GM19455 (cell line): Measurements from ENCODE around the gene NCAPD2.

Experiments used
- ATAC-seq: cut with Tn5 transposase; IDR thresholded peaks from one replicate; pipeline ENCODE4 v1.9.1; 2021; ENCODE audit not compliant: unreplicated experiment

The NCAPD2 gene, protein sequence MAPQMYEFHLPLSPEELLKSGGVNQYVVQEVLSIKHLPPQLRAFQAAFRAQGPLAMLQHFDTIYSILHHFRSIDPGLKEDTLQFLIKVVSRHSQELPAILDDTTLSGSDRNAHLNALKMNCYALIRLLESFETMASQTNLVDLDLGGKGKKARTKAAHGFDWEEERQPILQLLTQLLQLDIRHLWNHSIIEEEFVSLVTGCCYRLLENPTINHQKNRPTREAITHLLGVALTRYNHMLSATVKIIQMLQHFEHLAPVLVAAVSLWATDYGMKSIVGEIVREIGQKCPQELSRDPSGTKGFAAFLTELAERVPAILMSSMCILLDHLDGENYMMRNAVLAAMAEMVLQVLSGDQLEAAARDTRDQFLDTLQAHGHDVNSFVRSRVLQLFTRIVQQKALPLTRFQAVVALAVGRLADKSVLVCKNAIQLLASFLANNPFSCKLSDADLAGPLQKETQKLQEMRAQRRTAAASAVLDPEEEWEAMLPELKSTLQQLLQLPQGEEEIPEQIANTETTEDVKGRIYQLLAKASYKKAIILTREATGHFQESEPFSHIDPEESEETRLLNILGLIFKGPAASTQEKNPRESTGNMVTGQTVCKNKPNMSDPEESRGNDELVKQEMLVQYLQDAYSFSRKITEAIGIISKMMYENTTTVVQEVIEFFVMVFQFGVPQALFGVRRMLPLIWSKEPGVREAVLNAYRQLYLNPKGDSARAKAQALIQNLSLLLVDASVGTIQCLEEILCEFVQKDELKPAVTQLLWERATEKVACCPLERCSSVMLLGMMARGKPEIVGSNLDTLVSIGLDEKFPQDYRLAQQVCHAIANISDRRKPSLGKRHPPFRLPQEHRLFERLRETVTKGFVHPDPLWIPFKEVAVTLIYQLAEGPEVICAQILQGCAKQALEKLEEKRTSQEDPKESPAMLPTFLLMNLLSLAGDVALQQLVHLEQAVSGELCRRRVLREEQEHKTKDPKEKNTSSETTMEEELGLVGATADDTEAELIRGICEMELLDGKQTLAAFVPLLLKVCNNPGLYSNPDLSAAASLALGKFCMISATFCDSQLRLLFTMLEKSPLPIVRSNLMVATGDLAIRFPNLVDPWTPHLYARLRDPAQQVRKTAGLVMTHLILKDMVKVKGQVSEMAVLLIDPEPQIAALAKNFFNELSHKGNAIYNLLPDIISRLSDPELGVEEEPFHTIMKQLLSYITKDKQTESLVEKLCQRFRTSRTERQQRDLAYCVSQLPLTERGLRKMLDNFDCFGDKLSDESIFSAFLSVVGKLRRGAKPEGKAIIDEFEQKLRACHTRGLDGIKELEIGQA (N-terminal part only)

DNA sequence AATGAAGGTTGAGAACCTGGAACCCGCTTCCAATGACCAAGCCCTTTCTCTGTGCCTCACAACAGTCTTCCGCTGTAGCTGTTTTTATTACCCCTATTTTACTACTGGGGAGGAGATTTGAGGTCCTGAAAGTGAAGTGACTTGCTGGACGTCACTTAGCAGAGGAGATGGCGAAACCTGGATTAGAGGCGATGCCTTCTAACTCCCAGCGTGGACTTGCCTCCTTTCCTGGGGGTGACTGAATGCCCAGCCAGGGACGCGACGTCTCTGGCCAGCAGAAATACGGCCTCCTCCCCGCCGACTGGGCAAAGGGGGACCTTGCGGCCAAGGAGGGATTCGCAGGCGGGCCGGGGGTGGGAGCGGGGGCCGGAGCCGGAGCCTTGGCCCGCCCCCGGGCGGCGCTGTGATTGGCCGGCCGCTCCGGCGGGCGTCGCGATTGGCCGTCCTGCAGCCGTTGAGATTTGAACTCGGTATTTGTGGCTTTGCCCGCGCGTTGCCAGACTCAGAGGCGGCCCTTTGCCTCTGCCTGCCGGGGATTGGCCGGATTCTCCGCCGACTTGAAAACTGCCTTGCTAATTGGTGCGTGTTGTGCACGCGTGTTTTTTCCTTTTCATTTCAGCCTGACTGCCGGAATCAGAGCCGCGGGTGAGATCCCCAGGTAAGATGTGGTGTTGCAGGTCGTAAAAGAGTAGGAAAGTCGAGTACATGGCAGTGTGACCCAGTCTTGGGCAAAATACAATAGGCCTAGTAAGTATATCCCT is at the start of gene NCAPD2:
TSS of gene NCAPD2 (plus strand) at position 606 of the 761 bp plus-strand sequence. CDS start 997 bp downstream, outside the sequence.
- ATAC-seq = peak; percentile 80

DNA sequence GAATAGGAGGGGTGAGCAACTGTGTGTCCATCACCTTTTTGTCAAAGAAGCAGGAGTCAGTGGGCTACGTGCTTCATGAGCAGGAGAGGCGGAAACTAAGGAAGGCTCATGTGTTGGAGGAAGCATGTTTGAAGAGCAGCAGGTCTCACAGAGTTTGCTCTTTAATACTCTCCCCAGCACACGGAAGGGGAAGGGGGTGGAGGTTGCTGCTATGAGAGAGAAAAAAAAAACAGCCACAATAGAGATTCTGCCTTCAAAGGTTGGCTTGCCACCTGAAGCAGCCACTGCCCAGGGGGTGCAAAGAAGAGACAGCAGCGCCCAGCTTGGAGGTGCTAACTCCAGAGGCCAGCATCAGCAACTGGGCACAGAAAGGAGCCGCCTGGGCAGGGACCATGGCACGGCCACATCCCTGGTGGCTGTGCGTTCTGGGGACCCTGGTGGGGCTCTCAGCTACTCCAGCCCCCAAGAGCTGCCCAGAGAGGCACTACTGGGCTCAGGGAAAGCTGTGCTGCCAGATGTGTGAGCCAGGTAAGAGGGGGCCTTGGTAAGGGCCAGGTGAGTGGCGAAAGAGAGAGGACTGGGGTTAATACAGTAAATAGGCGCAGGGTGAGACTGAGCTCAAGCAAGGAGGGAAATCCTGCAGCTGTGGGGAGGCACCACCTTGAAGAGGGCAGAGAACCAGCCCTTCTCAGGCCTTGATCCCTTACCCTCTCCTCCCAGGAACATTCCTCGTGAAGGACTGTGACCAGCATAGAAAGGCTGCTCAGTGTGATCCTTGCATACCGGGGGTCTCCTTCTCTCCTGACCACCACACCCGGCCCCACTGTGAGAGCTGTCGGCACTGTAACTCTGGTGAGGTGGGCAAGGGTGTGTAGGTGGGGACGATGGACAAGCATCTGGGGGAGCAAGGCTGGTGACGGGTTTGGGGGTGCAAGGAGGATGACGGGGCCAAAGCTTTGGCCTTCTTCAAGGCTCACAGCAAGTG is 48.9 kb upstream of the NCAPD2 start, which contains the start of gene CD27:
TSS of gene CD27 (plus strand) at position 252 of the 985 bp plus-strand sequence. CDS start at position 393, 141 bp downstream.
- no peak for ATAC-seq

DNA sequence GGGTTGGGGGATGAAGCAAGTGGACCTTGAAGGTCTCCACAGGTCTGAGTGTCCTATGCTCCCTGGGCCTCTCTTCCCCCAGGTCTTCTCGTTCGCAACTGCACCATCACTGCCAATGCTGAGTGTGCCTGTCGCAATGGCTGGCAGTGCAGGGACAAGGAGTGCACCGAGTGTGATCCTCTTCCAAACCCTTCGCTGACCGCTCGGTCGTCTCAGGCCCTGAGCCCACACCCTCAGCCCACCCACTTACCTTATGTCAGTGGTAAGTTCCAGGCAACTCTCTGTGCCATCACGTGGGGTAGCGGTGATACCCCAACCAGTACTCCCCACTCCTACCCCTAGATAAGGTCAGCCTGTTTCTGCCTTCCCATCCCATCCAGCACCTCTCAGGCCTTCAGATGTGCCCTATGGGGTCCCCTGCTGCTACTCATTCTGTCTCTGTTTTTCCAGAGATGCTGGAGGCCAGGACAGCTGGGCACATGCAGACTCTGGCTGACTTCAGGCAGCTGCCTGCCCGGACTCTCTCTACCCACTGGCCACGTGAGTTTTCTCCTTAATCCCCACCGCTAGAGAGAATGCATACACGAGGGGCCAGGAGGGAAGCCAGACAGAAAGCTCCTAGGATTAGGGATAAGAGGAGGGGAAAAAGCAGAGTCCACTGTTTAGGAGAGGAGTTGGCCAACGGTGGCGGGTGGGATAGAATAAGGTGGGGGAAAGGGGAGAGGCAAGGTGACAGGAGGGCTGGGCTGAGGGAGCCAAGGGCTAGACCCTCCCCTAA is 43.6 kb upstream of the NCAPD2 start:
- ATAC-seq = no peak

DNA sequence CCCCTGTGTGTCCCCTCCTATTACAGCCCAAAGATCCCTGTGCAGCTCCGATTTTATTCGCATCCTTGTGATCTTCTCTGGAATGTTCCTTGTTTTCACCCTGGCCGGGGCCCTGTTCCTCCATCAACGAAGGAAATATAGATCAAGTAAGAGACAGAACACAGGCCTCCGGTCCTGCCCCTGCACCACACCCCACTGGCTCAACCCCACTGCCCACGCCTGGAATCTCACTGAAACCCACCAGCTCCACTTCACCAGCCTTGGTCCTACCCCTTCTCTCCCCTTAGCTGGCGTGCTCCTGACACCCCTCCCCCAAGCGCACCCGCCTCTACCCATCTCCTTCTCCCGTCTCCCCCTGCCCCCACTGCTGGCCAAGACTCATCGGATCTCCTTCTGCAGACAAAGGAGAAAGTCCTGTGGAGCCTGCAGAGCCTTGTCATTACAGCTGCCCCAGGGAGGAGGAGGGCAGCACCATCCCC is 43.0 kb upstream of the NCAPD2 start:
- no peak for ATAC-seq

DNA sequence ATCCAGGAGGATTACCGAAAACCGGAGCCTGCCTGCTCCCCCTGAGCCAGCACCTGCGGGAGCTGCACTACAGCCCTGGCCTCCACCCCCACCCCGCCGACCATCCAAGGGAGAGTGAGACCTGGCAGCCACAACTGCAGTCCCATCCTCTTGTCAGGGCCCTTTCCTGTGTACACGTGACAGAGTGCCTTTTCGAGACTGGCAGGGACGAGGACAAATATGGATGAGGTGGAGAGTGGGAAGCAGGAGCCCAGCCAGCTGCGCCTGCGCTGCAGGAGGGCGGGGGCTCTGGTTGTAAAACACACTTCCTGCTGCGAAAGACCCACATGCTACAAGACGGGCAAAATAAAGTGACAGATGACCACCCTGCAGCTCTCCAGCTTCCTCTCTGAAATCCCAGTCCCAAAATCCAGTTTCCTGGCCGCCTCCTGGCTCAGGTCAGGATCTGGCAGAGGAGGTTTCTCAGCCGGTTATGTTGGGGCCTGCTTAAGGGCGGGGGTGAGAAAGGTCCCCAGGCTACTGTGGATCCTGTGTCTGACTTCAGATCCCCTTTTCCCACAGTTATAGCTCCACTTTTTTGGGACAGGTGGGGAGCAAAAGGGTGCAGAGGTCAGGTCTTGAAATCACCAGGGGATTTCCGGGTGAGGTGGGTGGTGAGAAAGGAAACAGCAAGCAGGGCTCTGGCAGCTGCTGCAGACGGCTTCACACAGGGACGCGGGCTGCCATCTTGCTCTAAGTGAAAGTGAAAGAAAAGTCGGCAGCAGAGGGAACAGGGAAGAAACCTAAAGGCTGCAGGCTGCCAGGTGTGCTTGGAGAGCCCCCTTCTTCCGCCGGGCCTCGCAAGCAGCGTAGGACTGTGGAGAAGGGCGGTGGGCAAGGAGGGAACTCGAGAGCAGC is 42.3 kb upstream of the NCAPD2 start, which contains the start of gene TAPBPL:
TSS of gene TAPBPL (plus strand) at position 695 of the 897 bp plus-strand sequence. CDS start 207 bp downstream, outside the sequence.
- ATAC-seq = peak; percentile 75

DNA sequence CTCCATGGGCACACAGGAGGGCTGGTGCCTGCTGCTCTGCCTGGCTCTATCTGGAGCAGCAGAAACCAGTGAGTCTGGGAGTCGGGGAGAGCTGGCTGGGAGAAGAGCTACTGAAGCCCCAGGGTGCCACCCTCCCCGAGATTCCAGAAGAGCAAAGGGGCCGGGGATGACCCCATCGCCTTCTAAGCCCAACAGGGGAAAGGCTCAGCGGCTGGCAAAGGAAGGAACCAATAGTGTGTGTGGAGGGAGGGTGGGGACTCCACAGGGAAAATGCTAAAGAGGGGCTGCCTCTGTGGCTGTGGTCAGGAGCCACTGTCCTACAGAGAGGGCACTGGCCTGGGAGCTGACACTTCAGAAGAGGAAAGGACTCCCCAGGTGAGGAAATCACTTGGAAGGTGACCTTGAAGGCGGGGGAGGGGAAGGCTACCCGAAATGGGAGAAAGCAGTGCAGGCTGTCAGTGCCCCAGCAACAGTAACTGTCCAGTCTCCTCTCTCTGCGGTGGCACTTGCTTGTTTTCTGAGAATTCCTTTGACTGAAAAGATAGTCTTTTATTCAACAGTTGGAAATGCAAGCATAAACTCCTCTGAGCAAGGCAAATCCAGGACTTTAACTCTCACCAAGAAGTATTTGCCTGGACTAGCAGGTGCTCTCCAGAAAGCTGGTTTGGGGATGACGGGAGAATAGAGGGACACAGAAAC is 41.5 kb upstream of the NCAPD2 start:
- no peak for ATAC-seq

DNA sequence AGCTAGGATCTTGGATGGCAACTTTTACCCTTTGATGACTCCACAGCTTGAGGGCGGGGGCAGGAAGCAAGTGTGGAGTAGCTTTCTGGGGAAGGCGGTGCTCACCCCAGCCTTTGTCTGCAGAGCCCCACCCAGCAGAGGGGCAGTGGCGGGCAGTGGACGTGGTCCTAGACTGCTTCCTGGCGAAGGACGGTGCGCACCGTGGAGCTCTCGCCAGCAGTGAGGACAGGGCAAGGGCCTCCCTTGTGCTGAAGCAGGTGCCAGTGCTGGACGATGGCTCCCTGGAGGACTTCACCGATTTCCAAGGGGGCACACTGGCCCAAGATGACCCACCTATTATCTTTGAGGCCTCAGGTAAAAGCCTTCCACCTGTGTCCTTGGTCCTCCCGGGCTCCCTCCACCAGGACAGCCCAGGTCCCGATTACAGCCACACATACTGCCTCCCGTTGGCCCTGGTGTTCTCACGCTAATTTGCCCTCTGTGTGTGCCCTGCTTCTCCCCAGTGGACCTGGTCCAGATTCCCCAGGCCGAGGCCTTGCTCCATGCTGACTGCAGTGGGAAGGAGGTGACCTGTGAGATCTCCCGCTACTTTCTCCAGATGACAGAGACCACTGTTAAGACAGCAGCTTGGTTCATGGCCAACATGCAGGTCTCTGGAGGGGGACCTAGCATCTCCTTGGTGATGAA is 40.8 kb upstream of the NCAPD2 start:
- no peak for ATAC-seq

DNA sequence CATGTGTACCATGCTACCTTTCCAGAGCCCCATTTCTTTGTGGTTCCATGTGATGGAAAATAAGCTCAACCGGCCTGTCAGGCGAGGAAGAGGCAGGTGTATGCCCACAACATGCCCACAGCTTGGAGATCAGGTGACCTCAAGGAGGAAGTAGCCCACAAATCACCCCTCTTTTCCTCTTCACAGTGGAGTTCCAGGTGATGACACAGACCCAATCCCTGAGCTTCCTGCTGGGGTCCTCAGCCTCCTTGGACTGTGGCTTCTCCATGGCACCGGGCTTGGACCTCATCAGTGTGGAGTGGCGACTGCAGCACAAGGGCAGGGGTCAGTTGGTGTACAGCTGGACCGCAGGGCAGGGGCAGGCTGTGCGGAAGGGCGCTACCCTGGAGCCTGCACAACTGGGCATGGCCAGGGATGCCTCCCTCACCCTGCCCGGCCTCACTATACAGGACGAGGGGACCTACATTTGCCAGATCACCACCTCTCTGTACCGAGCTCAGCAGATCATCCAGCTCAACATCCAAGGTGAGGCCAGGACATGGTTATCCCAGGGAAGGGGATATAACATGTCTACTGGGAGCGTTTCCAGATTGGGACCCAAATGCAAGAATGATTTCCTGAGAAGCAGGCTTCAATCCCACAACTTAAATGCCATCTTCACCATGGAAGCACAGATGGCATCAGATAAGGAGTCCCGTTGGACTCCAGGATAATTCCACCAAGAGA is 36.5 kb upstream of the NCAPD2 start:
- ATAC-seq = no peak

DNA sequence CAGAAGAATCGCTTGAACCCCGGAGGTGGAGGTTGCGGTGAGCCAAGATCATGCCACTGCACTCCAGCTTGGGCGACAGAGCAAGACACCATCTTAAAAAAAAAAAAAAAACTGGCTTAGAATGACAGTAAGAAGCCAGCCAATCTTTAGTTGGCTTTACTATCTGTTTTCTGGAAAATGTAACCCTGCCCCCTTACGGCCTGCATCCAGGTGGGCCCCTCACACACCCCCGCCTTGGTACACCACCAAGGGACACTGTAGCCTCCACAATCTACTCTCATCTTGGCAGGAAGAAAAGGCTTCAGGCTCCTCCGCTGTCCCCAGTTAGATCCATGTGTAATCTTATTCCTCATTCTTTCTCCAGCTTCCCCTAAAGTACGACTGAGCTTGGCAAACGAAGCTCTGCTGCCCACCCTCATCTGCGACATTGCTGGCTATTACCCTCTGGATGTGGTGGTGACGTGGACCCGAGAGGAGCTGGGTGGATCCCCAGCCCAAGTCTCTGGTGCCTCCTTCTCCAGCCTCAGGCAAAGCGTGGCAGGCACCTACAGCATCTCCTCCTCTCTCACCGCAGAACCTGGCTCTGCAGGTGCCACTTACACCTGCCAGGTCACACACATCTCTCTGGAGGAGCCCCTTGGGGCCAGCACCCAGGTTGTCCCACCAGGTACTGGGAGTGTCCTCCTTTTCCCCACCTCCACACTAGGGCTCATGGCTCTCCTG is 35.5 kb upstream of the NCAPD2 start:
- ATAC-seq = no peak

DNA sequence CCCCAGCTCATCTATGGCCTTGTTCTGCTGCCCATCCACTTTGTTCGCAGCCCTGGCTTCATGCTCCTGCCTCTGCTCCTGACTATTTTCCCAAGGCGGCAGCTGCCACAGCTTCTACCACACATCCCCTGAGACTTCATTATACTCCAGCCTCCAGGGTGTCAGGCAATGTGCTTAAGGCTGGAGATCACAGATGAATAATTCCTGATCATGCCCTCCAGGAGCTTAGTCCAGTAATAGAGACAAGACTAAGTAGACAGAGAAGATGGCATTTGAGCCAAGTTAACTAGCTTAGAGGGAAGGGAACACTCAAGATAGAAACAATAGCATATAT is 34.9 kb upstream of the NCAPD2 start:
- ATAC-seq = no peak

DNA sequence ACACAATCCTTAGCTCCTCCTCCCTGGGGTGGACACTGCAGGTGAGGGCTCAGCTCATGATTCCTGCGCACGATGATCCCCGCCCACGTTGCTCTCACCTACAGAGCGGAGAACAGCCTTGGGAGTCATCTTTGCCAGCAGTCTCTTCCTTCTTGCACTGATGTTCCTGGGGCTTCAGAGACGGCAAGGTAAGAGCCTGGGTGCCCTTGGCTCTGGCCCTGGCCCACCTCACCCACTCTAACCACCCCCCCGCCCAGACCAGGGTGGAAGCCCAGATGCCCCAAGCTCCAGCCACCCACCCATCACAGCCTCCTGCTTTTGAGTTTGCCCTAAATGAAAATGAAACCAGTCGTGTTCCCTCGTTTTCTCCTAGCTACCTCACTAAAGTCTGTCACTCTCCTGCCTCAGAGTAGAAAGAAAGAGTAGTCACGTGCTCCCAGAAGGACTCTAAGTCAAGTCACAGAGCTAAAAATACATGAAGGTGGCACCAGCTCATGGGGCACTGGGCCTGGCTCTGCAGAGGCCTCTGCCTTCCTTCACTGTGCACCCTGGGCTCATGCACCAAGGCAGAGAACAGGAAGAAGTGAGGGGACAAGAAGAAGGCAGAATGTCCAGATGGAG is 33.0 kb upstream of the NCAPD2 start:
- no peak for ATAC-seq

DNA sequence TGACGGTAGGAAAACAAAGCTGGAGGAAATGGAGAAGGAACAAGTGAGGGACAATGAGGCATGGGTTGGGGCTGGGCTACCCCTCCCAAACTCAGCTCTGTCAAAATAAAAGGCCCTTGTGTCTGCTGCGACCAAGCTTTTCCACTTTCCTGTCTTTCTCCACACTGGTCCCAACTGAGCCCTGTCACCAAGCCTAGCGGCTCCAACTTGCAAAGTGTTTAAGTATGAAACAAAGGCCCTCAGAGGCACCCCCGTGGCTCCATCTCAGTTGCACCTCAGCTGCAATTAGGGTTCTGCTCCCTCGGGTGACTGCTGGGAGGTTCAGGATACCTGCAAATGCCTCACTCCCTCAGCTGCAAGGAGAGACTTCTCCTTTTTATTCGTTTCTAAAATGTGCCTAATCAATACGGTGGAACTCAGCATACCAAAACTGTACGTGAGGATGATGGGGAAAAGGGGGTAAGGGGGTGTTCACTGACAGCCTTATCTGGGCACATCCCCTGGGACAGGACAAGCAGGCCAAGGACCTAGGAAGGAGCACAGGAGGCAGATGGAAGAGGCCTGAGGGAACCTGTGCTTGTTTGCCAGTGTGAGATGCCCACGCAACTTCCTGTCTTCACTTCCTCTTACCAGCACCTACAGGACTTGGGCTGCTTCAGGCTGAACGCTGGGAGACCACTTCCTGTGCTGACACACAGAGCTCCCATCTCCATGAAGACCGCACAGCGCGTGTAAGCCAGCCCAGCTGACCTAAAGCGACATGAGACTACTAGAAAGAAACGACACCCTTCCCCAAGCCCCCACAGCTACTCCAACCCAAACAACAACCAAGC is 32.3 kb upstream of the NCAPD2 start:
- peak; percentile 59 for ATAC-seq
